ENCODE data around the gene MTCH1. TPM values are rescaled to one million over a fixed set of nuclear protein-coding genes. Genes with fewer than 3 reads are reported as not detected.
A peak's percentile ranks its signal among the peaks of the same experiment; 100 is the strongest.

Gene MTCH1
- total and polyA plus RNA-seq, 2 of the 4 experiments (the other 2 are of a cell fraction): 215 to 263 TPM

GRCh38 chr6:36938536-36938935 is 47.5 kb downstream of the MTCH1 start:
- no peaks in the 10 kb centered on the region for H3K27me3 ChIP-seq (ENCODE audit: control insufficient read depth, insufficient read depth, low read length)
- CTCF ChIA-PET: no interaction called here
- H3K4me2 ChIP-seq (ENCODE audit: low read depth, low read length): no peak overlapping the region

More at GRCh38 chr6:36938536-36938935, 47.5 kb downstream of the MTCH1 start:
- Histone ChIP-seq H3K14ac (replicated peaks; ENCODE audit: low read depth, low read length) (0 out of 2 replicates have a peak overlapping the region, but pooled peaks have one; percentile 51), H3K4me1 (ENCODE audit: control insufficient read depth, insufficient read depth, low read length) (peaks cover 9% of the 10 kb centered on the region), H3K27ac (ENCODE audit: insufficient read depth, low read length) (no peak overlapping the region), H3K23ac (ENCODE audit: low read depth, low read length) (no peak overlapping the region), H2BK120ac (ENCODE audit: low read depth, low read length) (peak overlapping the region; percentile 65), H3K36me3 (ENCODE audit: control insufficient read depth, insufficient read depth, low read length) (no peaks in the 10 kb centered on the region), H3K9me3 (ENCODE audit: control insufficient read depth, insufficient read depth, low read length) (no peaks in the 10 kb centered on the region), H3K9ac (ENCODE audit: low read depth, low read length) (no peak overlapping the region), H2AK5ac (ENCODE audit: low read depth, low read length) (peak overlapping the region; percentile 1; the same call in 1 of the 2 replicates), H2BK15ac (ENCODE audit: low read depth, low read length) (no peak overlapping the region), H2AK9ac (replicated peaks; ENCODE audit: low read depth, low read length, poor library complexity) (no peak overlapping the region), H2AFZ (replicated peaks; ENCODE audit: low read length, poor library complexity) (peak overlapping the region; percentile 4), H4K20me1 (ENCODE audit: insufficient read depth, low read length) (no peaks in the 10 kb centered on the region), H4K91ac (ENCODE audit: insufficient read depth, low read depth, low read length) (peak overlapping the region; percentile 67), H3K4ac (ENCODE audit: low read depth, low read length) (peak overlapping the region; percentile 38; the same call in 1 of the 2 replicates), H3K18ac (ENCODE audit: low read depth, low read length) (peak overlapping the region; percentile 39; the same call in 1 of the 2 replicates), H2BK20ac (ENCODE audit: low read depth, low read length) (peak overlapping the region; percentile 50; the same call in 1 of the 2 replicates), H4K5ac (ENCODE audit: low read depth, low read length) (no peak overlapping the region), H3K79me1 (ENCODE audit: low read depth in 1 of 2, low read length in 2 of 2) (no peaks in the 10 kb centered on the region), H3K9me1 (ENCODE audit: insufficient read depth, low read length) (0 out of 2 replicates have a peak, but pooled peaks cover 9% of the 10 kb centered on the region), H3K56ac (ENCODE audit: extremely low read depth, insufficient read depth, low read length) (0 out of 2 replicates have a peak overlapping the region, but pooled peaks have one; percentile 14), H2BK5ac (ENCODE audit: low read depth, low read length, poor library complexity, severe bottlenecking) (peak overlapping the region; percentile 62), H3K4me3 (ENCODE audit: insufficient read depth, low read depth, low read length) (no peak overlapping the region), H4K8ac (ENCODE audit: low read depth in 2 of 2, low read length in 2 of 2) (peak overlapping the region; percentile 16 to 60; a peak in 1 of 4 replicates)
- no CpG with 5 or more reads among the region's 4 CpGs for WGBS, 2 experiments (ENCODE audit: extremely low coverage in 2 of 2, insufficient read length in 1 of 2)
- POLR2A ChIA-PET (ENCODE audit: unreplicated experiment): no interaction called here
- peak; percentile 95 for ATAC-seq (ENCODE audit: low read depth)
- TF ChIP-seq CEBPB (IDR thresholded peaks at IDR 0.05; ENCODE audit: low read depth, low read length) (peak; percentile 93), FOS (IDR thresholded peaks at IDR 0.05; ENCODE audit: low read depth, low read length) (peak; percentile 87), CHD1 (IDR thresholded peaks at IDR 0.05; ENCODE audit: low read depth, low read length) (no peak), MAZ (IDR thresholded peaks at IDR 0.05; ENCODE audit: borderline replicate concordance, low read depth, low read length) (peak; percentile 78; the same call in 1 of the 2 replicates)
- dilution Hi-C loops (cut with HindIII; ENCODE audit: low sequenced_read_pairs, unreplicated experiment) (no loop called here), in situ Hi-C loops (cut with MboI; ENCODE audit: low sequenced_read_pairs) (no loop called here), intact Hi-C loops (cut with micrococcal nuclease) (no loop called here)
- no TSS peak for BruUV-seq (replicated peaks)
- peak; percentile 93 for DNase-seq

Measured in IMR-90 (cell line).